CMK (cell line): ENCODE results near the gene SHISAL1.

Source experiments
- DNase-seq: peaks from one replicate; pipeline ENCODE4 v3.0.0-alpha.2; 2010; ENCODE audit warnings: low read depth

Gene SHISAL1

GRCh38 chr22:44207173-44207980 lies 105.4 kb downstream of the SHISAL1 start:
- no peak for DNase-seq

- DNase-seq = no peak
These were observed 106.1 kb downstream of the SHISAL1 start for GRCh38 chr22:44206696-44207095.

- no peak for DNase-seq
These were observed 106.5 kb downstream of the SHISAL1 start for GRCh38 chr22:44206330-44206645.

DNA sequence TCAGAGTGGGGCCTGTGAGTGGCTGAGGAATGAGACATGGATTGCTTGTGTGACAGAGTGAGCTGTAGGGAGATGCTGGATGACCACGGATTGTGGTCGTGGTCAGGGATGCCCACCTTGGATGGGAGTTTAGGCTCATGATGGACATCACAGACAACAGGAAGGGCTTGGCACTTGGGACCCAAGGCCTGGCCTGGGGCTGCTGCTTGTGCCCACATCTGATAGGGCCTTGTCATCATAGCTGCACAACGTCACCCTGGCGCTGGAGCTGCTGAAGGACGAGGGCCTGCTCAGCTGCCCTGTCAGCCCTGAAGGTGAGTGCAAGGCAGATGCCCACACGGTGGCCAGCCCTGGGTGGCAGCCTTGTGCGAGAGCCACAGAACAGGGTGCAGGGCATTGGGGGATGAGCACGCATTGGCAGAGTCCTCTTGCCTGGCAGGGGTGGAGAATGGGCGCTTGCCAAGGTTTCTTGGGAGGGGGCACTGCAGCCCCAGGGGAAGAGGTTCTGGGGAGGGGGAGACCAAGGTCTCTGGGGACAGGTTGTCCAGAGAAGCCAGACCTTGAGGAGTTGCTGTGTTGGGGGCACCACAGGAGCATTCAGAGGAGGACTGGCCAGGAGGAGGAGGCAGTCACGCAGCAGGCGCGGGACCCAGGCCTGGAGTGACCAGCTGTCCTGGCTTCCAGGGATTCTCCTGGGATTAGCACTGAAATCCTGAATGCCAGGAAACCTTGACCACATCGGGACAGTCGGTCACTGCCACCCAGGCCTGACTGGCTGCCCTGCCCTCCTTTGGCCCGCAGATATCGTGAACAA lies 107.0 kb downstream of the SHISAL1 start:
- DNase-seq = no peak

DNA sequence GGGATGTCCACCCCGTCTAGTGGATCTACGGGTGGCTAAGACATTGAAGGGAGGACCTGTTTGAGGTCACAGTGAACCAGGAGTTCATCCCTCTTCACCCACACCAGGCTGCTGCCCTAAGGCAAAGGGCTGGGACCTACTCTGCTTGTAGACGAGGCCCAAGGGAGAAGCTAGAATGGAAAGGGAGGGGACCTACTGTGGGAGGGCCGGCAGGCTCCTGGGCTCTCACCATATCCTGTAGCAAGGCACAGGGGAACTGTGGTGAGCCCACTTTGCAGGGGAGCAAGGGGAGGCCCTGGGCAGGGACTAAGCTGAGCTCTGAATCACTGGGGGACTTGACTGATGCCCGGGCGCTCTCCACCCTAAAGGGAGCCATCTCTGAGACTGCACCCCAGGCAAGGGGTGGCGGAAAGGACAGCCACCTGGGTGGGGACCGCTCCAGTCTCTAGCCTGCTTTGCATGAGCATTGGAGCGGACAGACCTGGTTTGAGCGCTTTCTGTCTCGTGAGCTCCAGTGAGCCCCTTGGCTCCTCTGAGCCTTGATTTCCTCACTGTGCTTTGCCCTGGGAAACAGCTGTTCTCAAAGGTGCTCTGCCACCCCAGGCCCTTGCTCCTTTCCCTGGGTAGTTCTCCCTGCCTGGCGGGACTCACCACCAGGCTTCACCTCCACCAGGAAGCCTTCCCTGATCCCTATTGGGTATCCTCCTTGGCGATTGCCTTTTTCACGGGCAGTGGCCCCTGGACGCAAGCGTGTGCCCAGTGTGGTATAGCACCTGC lies 107.8 kb downstream of the SHISAL1 start:
- no peak for DNase-seq

GRCh38 chr22:44203203-44203602 lies 109.5 kb downstream of the SHISAL1 start:
- no peak for DNase-seq

DNA sequence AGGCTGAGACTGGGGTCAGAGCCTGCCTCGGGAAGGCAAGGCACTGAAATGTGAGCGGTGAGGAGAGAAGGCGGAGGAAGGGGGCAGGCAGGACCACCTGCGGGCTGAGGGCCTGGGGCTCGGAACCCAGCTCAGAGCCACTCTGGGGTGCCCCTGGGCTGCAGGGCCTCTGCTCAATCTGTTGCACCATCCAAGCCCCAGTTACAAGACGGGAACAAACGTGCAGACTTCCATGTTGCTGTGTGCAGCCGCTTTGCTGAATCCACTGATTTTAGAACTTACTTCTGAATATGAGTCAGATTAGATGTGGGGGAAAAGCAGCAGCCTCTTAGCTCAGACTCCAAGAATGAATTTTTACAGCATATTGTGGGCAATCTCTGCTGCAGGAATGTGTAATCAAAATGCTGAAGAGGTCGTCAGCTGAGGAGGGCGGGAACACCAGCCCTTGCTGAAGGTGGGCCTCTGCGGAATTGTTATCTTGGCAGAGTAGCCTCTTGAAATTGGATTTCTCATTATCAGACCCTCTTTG lies 110.4 kb downstream of the SHISAL1 start:
- no peak for DNase-seq

DNA sequence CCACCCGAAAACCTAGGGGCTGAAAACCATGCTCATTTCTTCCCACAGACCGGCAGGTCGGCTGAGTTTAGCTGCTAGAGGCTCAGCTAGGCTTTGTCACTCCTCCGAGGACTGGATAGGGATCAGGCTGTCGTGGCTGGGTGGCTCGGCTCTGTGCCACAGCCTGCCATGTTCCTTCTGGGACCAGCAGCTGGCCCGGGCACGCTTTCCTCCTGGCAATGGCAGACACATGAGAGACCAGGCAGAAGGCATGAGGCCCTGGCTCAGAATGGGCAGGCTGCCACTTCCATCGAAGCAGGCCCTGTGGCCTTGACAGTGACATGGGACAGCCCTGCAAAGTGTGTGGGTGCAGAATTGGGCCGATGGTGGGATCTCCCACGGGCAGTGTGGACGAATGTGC lies 111.1 kb downstream of the SHISAL1 start:
- no peak for DNase-seq

DNA sequence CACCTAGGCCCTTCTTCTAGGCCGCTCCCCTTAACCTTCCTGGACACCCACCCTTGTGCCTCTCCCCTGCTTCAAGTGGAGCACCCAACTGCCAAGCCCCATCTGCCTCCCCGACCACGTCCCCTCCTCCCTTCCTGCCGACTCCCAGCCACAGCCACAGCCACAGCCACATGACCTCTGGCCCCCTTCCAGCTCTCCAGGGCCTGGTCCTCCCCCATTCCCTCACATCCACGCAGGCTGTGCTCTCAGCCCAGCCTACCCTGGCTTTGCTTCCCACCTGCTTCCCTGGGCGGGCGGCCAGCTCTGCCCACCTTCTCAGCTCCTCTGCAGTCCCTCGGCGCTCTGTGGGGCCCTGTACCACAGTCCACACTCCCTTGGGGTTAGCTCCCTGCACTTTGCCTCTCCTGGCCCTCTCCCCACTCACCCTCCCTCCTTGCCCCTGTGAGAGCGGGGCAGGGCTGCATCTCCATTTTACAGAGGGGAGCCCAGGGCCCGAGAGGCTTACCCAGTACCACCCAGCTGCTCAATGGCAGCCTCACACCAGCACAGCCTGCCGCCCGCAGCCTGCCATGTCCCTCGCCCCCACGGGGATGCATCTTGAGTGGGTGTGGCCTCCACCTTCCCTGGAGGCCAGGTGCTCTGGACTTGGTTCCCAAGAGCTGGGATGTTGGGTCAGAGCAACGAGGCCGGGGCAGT lies 111.7 kb downstream of the SHISAL1 start:
- DNase-seq = no peak

DNA sequence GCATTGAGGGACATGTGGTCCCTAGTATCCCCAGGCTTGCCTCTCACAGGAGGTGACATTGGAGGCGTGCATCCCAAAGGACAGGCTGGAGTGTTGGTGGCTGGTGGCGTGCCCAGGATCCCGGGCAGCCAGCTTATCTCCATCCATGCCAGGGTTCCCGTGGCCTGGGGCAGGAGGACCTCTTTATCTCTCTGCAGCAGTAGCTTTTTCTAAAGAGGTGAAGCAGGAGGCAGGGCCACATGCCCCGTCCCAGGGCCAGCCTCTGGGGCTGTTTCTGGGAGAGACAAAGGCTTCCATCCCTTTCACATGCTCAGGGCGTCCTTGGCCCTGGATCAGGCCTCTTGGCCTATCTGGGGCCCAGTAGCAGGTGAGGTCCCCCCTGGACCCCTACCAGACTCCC lies 112.3 kb downstream of the SHISAL1 start:
- no peak for DNase-seq

DNA sequence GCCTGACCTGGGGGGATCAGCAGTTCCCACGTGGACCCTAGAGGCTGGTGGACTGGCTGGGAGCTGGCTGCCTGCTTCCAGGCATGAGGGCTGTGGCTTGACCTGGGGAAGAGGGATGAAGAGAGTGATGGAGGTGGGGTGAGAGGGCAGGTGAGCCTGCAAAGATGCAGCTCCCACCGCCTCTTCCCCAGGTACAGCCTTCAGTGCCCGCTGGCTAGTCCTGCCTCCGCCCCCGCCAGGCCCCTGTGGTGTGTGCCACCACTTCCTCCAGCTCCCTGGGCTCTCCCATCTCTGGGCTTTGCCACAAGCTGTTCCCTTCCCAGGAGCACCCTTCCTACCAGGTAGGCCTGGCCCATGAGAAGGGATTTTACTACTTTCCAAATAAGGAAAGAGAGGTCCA lies 112.9 kb downstream of the SHISAL1 start:
- DNase-seq = no peak

DNA sequence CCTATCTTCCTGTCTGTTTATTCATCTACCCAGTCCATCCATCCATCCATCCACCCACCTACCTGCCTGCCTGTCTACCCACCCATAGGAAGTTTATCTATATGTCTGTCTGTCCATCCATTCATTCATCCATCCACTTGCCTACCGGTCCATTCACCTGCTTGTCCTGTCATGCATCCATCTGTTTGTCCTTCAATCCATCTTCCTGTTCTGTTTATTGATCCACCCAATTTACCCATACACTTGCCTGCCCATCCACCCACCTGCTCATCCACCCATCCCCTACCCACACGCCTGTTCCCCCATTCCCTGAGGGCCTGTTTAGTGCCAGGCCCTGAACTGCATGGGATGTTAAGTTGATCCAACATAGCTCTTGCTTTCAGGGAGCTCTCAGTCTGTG lies 113.6 kb downstream of the SHISAL1 start:
- DNase-seq = no peak

GRCh38 chr22:44197271-44197670 lies 115.5 kb downstream of the SHISAL1 start:
- DNase-seq = no peak

DNA sequence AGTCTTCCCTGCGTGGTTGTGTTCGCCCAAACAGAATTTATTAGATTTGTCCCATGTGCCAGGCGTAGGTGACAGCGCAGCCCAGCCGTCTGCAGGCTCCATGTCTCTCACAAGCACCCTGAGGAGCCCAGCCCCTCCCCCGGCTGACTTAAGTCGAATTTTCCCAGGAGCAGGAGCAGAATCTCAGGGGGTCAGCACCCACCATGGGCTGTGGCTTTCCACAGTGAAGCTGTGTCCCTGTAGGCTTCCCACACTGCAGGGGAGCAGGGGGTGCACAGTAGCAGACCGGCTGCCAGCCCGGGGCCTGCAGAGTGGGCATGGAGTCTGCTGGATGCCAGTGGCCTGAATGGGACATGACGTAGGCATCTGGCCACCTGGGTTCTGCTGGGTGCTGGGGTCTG lies 116.0 kb downstream of the SHISAL1 start:
- no peak for DNase-seq

DNA sequence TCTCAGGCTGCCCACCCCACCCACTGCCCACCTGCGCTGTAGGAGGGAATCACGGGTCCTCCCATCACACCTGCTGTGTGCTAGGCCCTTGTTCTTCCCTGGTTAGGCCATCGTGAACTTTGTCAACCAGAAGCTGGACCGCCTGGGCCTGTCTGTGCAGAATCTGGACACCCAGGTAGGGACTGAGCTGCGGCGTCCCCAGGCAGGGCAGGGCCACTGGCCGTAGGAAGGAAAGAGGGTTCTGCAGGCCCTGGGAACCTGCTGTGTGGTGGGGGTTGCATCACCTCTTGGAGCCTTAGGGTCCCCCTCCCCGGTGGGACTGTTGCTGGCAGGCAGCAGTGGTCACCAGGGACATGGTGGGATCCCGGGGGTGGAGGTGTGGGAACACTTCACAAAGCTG lies 116.5 kb downstream of the SHISAL1 start:
- DNase-seq = no peak

DNA sequence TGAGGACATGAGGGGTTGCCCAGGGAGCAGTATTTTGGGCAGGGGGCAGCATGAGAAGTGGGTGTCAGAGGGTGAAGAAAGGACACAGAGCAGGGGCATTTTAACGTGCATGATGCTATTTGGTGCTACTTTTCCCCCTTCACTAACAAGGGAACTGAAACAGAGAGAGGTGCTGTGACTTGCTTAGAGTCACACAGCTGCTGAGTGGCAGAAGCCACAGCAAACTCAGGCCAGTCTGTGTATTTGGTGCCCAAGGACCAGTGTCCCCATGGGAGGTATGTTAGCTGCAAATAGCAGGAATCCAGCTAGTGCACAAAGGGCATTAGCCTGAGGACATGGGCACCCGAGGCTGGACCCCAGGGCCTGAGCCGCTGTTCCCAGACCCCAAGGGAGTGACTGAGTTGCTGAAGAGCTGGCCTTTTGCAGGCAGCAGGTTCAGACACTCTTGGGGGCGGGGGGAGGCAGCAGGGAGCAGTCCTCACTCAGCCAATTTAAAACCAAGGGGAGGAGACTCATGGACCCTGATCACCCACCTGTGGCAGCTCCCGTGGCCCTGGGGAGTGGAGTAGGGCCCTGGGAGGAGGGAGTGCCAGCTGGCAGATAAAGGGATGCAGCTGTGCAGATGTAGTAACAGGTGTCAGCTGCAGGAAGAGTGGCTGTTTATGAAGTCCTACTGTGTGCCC lies 117.4 kb downstream of the SHISAL1 start:
- DNase-seq = no peak

GRCh38 chr22:44194569-44194968 lies 118.2 kb downstream of the SHISAL1 start:
- DNase-seq = no peak
